ENCODE measurements around the gene DNAJC7. TPM values are rescaled to one million over a fixed set of nuclear protein-coding genes. Genes with fewer than 3 reads are reported as not detected.

DNAJC7 gene
- total RNA-seq, 1 experiment from 2014 or later = 97.7 TPM

- Histone ChIP-seq H3K4me1 (replicated peaks) (peaks cover 6% of the 10 kb centered on the region), H3K4me3 (no peak overlapping the region), H3K9me3 (replicated peaks) (no peaks in the 10 kb centered on the region), H3K27me3 (replicated peaks) (no peaks in the 10 kb centered on the region), H3K27ac (no peak overlapping the region), H3K36me3 (peaks cover 90% of the 10 kb centered on the region)
- no peak for DNase-seq (ENCODE audit: low read depth in 1 of 2, low spot score in 2 of 2)
Measured at GRCh38 chr17:41971721-41972523, 45.3 kb downstream of the DNAJC7 start.

GRCh38 chr17:41970901-41971331 is 46.3 kb downstream of the DNAJC7 start:
- Histone ChIP-seq H3K36me3 (peaks cover 83% of the 10 kb centered on the region), H3K4me3 (no peak overlapping the region), H3K9me3 (replicated peaks) (no peaks in the 10 kb centered on the region), H3K4me1 (replicated peaks) (peaks cover 7% of the 10 kb centered on the region), H3K27me3 (replicated peaks) (no peaks in the 10 kb centered on the region), H3K27ac (no peak overlapping the region)
- DNase-seq (ENCODE audit: low read depth in 1 of 2, low spot score in 2 of 2) = no peak

GRCh38 chr17:41968676-41969075 is 48.6 kb downstream of the DNAJC7 start:
- Histone ChIP-seq H3K9me3 (replicated peaks) (no peaks in the 10 kb centered on the region), H3K4me1 (replicated peaks) (peaks cover 10% of the 10 kb centered on the region), H3K27me3 (replicated peaks) (no peaks in the 10 kb centered on the region), H3K4me3 (no peak overlapping the region), H3K27ac (no peak overlapping the region), H3K36me3 (peaks cover 61% of the 10 kb centered on the region)
- no peak for DNase-seq (ENCODE audit: low read depth in 1 of 2, low spot score in 2 of 2)

- Histone ChIP-seq H3K27me3 (replicated peaks) (no peaks in the 10 kb centered on the region), H3K27ac (no peak overlapping the region), H3K36me3 (peaks cover 55% of the 10 kb centered on the region)
Measured at GRCh38 chr17:41967921-41968578, 49.2 kb downstream of the DNAJC7 start.

GRCh38 chr17:41967141-41967920 is 49.9 kb downstream of the DNAJC7 start:
- DNase-seq (ENCODE audit: low read depth in 1 of 2, low spot score in 2 of 2) = no peak
- H3K4me1 ChIP-seq (replicated peaks) = peaks cover 10% of the 10 kb centered on the region
- H3K27ac ChIP-seq = peak overlapping the region; percentile 49
- peak overlapping the region; percentile 74 for H3K4me3 ChIP-seq
- peaks cover 48% of the 10 kb centered on the region for H3K36me3 ChIP-seq
- no peaks in the 10 kb centered on the region for H3K9me3 ChIP-seq (replicated peaks)
- H3K27me3 ChIP-seq (replicated peaks) = no peaks in the 10 kb centered on the region

More at GRCh38 chr17:41967921-41968578, 49.2 kb downstream of the DNAJC7 start:
- DNase-seq (ENCODE audit: low read depth in 1 of 2, low spot score in 2 of 2) = no peak
- Histone ChIP-seq H3K4me1 (replicated peaks) (peaks cover 10% of the 10 kb centered on the region), H3K4me3 (peak overlapping the region; percentile 74), H3K9me3 (replicated peaks) (no peaks in the 10 kb centered on the region)

GRCh38 chr17:41966463-41967140 is 50.6 kb downstream of the DNAJC7 start, which contains the start of gene CNP:
CNP (plus strand) TSS chr17:41966795; CDS start chr17:41966885, 90 bp downstream.
- peak within 1 kb of the TSS; percentile 74 for H3K4me3 ChIP-seq
- H3K27me3 ChIP-seq (replicated peaks) = no peaks in the 10 kb centered on the region
- DNase-seq (ENCODE audit: low read depth in 1 of 2, low spot score in 2 of 2) = peak; percentile 85 to 86
- no peaks in the 10 kb centered on the region for H3K9me3 ChIP-seq (replicated peaks)
- peaks cover 10% of the 10 kb centered on the region for H3K4me1 ChIP-seq (replicated peaks)
- H3K27ac ChIP-seq = peak within 1 kb of the TSS; percentile 49
- peaks cover 41% of the 10 kb centered on the region for H3K36me3 ChIP-seq

GRCh38 chr17:41965694-41966462 is 51.4 kb downstream of the DNAJC7 start:
- DNase-seq (ENCODE audit: low read depth in 1 of 2, low spot score in 2 of 2) = peak in 1 of 2 experiments; percentile 19
- no peaks in the 10 kb centered on the region for H3K9me3 ChIP-seq (replicated peaks)
- H3K4me3 ChIP-seq = peak overlapping the region; percentile 74
- peaks cover 10% of the 10 kb centered on the region for H3K4me1 ChIP-seq (replicated peaks)
- H3K27ac ChIP-seq = no peak overlapping the region
- H3K36me3 ChIP-seq = peaks cover 34% of the 10 kb centered on the region
- H3K27me3 ChIP-seq (replicated peaks) = no peaks in the 10 kb centered on the region

- DNase-seq (ENCODE audit: low read depth in 1 of 2, low spot score in 2 of 2) = peak; percentile 44 to 68
- no peaks in the 10 kb centered on the region for H3K27me3 ChIP-seq (replicated peaks)
- no peaks in the 10 kb centered on the region for H3K9me3 ChIP-seq (replicated peaks)
- peaks cover 17% of the 10 kb centered on the region for H3K4me1 ChIP-seq (replicated peaks)
- no peak overlapping the region for H3K27ac ChIP-seq
- no peak overlapping the region for H3K4me3 ChIP-seq
- H3K36me3 ChIP-seq = peaks cover 9% of the 10 kb centered on the region
Measured at GRCh38 chr17:41962768-41963434, 54.3 kb downstream of the DNAJC7 start.

GRCh38 chr17:41962111-41962510 is 55.1 kb downstream of the DNAJC7 start:
- no peak for DNase-seq (ENCODE audit: low read depth in 1 of 2, low spot score in 2 of 2)

GRCh38 chr17:41959336-41960095 is 57.7 kb downstream of the DNAJC7 start:
- H3K9me3 ChIP-seq (replicated peaks) = no peaks in the 10 kb centered on the region
- H3K36me3 ChIP-seq = no peaks in the 10 kb centered on the region
- no peak overlapping the region for H3K4me3 ChIP-seq
- peaks cover 12% of the 10 kb centered on the region for H3K4me1 ChIP-seq (replicated peaks)
- H3K27me3 ChIP-seq (replicated peaks) = no peaks in the 10 kb centered on the region
- no peak for DNase-seq (ENCODE audit: low read depth in 1 of 2, low spot score in 2 of 2)
- no peak overlapping the region for H3K27ac ChIP-seq

More at GRCh38 chr17:41962111-41962510, 55.1 kb downstream of the DNAJC7 start:
- Histone ChIP-seq H3K4me3 (no peak overlapping the region), H3K27ac (no peak overlapping the region), H3K9me3 (replicated peaks) (no peaks in the 10 kb centered on the region), H3K27me3 (replicated peaks) (no peaks in the 10 kb centered on the region), H3K4me1 (replicated peaks) (peaks cover 17% of the 10 kb centered on the region), H3K36me3 (0 out of 2 replicates have a peak, but pooled peaks cover 4% of the 10 kb centered on the region)

- Histone ChIP-seq H3K27ac (no peak overlapping the region), H3K9me3 (replicated peaks) (no peaks in the 10 kb centered on the region), H3K4me3 (no peak overlapping the region), H3K4me1 (replicated peaks) (peaks cover 12% of the 10 kb centered on the region), H3K36me3 (no peaks in the 10 kb centered on the region), H3K27me3 (replicated peaks) (no peaks in the 10 kb centered on the region)
- DNase-seq (ENCODE audit: low read depth in 1 of 2, low spot score in 2 of 2) = no peak
Measured at GRCh38 chr17:41959030-41959335, 58.3 kb downstream of the DNAJC7 start.

Measured in SJSA1 (cell line).